HG03432 (cell line): ENCODE measurements around the gene CIZ1.

Source experiments
- ATAC-seq: cut with Tn5 transposase; IDR thresholded peaks from one replicate; pipeline ENCODE4 v1.9.1; 2021; ENCODE audit warnings: mild to moderate bottlenecking, moderate library complexity; ENCODE audit not compliant: unreplicated experiment

Gene CIZ1

GRCh38 chr9:128163523-128164306 lies 27.7 kb downstream of the CIZ1 start:
- ATAC-seq: no peak

- no peak for ATAC-seq
Observed at GRCh38 chr9:128163027-128163515, 28.3 kb downstream of the CIZ1 start.

- ATAC-seq: no peak
Observed at GRCh38 chr9:128162215-128163026, 29.0 kb downstream of the CIZ1 start.

GRCh38 chr9:128161215-128161902 lies 30.0 kb downstream of the CIZ1 start:
- ATAC-seq: no peak

- peak; percentile 18 for ATAC-seq
Observed at GRCh38 chr9:128160603-128160987, 30.8 kb downstream of the CIZ1 start.

GRCh38 chr9:128159784-128160602 lies 31.4 kb downstream of the CIZ1 start, which contains the start of gene BBLN:
Gene BBLN, plus strand, starts transcription at chr9:128160265. Its CDS starts 143 bp downstream, at chr9:128160408.
- peak; percentile 79 for ATAC-seq

GRCh38 chr9:128159522-128159783 lies 31.9 kb downstream of the CIZ1 start:
- ATAC-seq: no peak

- no peak for ATAC-seq
Observed at GRCh38 chr9:128155736-128156500, 35.5 kb downstream of the CIZ1 start.

GRCh38 chr9:128153947-128154695 lies 37.3 kb downstream of the CIZ1 start:
- ATAC-seq: no peak

- ATAC-seq: no peak
Observed at GRCh38 chr9:128153060-128153946, 38.1 kb downstream of the CIZ1 start.

GRCh38 chr9:128152133-128153059 lies 39.0 kb downstream of the CIZ1 start:
- no peak for ATAC-seq

GRCh38 chr9:128151309-128152132 lies 39.9 kb downstream of the CIZ1 start:
- ATAC-seq: no peak

- no peak for ATAC-seq
Observed at GRCh38 chr9:128150594-128151308, 40.6 kb downstream of the CIZ1 start.

GRCh38 chr9:128149951-128150593 lies 41.3 kb downstream of the CIZ1 start:
- no peak for ATAC-seq
